ENCODE results near the gene S1PR4.
"Not testable (repeated sequence)": the region's sequence is repeated elsewhere in the genome, so short reads cannot be mapped to it uniquely, and the experiment has no call there.

S1PR4 gene

DNA sequence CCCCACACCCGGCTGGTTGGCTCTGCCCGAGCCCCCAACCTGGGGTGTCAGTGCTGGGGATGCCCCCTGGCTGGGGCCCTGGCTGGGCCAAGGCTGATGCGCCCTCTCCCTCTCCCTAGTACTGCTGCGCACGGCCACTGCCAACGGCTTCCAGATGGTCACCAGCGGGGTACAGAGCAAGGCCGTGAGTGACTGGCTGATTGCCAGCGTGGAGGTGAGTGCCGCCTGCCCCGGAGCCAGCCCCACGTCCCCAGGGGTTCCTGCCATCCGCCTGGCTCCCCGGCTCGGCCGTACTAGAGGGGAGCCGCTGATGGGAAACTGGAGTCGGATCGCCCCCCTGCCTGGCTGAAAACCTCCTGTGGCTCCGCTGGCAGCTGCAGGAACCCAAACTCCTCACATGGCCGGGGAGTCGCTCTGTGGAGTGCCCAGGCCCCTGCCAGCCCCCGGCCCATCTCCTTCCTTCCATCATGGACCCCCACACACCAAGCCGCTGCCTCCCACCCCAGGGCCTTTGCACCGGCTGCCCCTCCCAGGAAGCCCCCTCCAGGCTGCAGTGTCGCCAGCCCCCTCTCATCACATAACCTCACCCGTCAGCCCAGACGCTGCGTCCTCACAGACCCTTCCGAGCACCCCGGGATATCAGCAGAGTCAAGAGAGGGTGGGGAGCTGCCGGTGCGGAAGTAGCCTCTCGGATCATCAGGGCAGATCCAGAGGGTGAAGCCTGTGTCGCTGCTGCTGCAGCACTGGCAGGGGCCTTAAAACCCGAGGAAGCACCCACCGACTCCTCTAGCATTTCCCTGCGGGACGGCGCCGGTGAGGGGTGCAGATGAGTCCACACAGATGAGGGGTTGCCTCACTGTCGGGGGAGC lies 17.7 kb downstream of the S1PR4 start:
- no peak for DNase-seq (ENCODE audit: low spot score)

DNA sequence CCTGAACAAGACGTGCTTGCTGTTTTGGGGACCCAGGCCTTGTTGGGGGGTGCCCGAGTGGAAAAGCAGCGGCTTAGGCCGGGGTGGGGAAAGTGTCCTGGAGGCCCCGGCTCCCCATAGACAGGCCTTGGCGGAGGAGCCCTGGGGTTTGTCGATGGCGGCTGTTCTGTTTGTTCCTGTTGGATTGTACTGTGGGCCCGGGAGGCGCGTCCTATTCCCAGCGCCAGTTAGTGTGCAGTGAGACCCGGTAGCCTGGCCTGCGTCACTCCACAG lies 18.3 kb downstream of the S1PR4 start:
- no peak for DNase-seq (ENCODE audit: low spot score)

DNA sequence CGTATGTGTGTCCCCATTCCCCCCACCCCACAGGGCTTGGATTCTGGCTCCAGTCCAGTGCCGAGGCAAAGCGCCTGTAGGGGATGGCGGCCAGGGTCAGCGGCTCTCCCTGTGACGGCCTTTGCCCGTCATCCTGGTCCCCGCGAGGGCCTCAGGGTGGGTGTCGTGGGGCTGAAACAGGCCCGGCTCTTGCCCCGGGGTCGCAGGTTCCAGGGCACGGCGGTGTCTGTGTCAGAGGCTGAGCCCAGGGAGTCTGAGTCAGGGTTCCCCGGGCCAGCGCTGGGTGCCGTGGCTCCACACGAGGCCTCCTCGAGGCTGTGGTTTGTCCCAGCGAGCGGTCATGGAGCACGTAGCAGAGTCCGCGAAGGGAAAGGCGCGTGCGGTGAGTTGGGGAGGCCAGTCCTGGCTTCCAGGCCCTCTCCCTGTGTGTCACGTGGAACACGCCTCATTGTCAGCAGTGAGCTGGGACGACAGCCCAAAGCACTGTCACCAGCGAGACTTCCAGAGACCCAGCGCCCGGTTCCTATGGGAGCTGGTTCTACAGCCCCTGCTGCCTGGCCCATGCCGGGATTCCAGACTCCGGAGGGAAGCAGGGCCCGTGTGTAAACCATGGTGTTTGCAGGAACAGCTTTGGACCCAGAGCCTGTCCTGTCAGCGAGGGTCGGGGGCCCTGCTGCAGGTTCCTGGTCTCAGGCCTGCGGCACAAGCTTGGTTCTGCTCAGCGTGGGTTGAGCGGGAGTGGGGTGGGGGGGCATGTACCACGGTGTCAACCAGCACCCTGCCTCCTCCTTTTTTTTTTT lies 20.5 kb downstream of the S1PR4 start:
- DNase-seq (ENCODE audit: low spot score), result no peak

DNA sequence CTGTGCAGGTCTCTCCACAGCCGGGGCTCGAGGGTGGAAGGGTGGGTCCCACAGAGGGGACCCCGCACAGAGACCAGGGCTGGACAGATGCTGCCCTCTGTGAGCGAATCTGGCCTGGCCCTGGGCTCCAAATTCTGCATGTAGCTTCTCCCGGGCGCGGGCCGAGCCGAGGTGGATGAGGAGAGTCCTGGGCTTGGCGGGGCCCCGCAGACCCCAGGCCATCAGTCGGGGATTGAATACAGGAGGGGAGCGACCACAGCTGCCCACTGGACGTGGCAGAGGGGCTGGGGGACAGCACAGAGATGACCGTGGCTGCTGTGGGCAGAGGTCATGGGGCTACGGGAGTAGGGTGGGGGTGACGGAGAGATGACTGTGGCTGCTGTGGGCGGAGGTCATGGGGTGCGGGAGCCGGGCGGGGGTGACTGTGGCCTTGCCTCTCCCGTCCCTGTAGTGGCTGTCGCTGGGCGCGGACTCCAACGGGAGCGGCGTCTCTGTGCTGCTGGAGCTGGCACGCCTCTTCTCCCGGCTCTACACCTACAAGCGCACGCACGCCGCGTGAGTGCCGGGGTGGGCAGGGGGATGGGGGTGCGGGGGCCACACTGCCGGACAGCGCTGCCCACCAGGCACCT lies 22.6 kb downstream of the S1PR4 start:
- no peak for DNase-seq (ENCODE audit: low spot score)

DNA sequence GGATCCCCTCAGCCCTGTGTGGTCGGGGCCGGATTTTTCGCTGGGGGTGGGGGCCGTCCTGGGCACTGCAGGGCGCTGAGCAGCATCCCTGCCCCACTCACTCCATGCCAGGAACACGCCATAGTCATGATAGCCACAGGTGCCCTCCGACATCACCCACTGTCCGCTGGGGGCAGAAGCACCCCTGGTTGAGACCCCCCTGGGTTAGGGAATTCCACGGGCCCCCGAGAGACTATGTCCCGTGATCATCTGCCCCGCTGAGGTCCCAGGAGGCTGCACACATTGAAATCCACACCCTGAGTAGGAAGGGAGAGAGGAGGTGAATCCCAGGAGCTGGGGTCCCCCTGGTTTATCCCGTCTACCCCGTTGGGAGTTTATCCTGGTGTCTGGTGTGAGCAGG lies 23.3 kb downstream of the S1PR4 start:
- DNase-seq (ENCODE audit: low spot score), result no peak

DNA sequence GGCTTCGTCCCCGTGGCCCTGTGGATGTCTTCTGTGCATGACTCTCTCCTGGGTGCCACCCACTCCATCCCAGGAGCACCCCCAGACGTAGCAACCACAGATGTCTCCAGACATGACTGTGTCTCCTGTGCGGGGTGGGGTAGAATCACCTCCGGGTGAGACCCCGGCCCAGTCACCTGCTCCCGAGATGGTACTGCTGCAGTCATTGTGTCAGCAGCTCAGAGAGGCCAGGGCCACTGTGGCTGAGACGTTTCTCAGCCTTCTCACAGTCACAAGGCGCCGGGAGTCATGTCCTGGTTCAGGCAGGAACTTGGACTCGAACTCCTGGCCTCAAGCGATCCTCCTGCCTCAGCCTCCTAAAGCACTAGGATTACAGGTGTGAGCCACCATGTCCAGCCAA lies 23.8 kb downstream of the S1PR4 start:
- DNase-seq (ENCODE audit: low spot score), result no peak

DNA sequence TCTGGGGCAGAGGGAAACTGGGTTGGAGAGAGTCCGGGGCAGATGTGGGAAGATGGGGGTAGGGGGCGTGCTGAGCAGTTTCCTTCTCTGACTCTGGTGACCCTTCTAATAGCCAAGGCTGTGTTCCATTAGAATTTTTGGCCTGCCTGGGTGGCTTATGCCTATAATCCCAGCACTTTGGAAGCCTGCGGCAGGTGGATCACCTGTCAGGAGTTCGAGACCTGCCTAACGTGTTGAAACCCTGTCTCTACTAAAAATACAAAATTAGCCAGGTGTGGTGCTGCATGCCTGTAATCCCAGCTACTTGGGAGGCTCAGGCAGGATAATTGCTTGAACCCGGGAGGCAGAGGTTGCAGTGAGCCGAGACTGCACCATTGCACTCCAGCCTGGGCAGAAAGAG lies 24.3 kb downstream of the S1PR4 start:
- DNase-seq (ENCODE audit: low spot score), result not testable (repeated sequence)

DNA sequence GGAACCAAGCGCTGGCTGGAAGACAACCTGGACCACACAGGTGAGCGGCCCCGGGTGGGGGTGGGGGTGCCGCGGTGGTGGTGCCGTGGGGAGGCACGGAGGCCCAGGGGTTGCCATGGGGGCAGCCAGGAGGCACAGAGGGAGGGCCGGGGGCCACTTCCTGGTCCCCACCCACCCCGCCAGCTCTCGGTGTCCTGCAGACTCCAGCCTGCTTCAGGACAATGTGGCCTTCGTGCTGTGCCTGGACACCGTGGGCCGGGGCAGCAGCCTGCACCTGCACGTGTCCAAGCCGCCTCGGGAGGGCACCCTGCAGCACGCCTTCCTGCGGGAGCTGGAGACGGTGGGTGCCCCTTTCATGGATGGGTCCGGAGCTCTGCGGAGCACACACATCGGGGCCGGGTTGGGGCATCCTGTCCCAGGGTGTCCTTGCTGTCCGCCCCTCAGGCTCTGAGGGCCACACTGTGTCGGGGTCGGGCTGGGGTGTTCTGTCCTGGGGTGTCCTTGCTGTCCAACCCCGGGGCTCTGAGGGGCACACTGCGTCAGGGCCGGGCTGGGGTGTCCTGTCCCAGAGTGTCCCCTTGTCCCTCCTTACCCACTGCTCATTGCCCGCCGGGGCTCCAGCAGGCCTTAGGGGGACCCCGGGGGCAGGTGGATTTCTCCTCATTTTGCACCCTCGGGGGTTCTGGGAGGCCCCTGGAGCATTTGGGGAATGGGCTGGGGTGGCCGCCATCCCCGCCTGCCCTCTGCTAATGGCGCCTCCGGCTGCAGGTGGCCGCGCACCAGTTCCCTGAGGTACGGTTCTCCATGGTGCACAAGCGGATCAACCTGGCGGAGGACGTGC lies 25.5 kb downstream of the S1PR4 start:
- no peak for DNase-seq (ENCODE audit: low spot score)

DNA sequence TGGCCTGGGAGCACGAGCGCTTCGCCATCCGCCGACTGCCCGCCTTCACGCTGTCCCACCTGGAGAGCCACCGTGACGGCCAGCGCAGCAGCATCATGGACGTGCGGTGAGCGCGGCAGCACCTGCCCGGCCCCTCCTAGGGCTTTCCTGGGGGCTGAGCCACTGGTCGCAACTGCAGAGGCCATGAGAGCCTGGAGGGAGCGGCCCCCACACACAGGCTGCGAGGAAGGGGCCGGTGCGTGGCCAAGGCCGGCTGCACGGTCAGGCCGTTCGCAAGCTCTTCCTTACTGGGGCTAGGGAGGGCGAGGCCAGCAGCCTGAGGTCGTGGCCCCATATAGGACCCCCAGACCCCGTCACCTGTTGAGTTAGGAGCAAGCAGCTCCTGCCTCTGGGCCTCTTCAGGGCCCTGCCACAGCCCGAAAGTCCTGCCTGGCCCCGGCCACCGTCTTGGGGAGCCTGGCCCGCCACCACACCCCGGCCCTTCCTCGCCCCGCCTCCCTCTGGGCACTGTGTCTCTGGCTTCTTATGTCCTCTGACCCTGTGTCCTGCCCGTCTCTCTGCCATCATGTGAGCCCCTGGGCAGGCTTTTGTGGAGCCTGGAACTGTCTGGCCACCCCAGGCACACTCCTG lies 26.2 kb downstream of the S1PR4 start:
- no peak for DNase-seq (ENCODE audit: low spot score)

DNA sequence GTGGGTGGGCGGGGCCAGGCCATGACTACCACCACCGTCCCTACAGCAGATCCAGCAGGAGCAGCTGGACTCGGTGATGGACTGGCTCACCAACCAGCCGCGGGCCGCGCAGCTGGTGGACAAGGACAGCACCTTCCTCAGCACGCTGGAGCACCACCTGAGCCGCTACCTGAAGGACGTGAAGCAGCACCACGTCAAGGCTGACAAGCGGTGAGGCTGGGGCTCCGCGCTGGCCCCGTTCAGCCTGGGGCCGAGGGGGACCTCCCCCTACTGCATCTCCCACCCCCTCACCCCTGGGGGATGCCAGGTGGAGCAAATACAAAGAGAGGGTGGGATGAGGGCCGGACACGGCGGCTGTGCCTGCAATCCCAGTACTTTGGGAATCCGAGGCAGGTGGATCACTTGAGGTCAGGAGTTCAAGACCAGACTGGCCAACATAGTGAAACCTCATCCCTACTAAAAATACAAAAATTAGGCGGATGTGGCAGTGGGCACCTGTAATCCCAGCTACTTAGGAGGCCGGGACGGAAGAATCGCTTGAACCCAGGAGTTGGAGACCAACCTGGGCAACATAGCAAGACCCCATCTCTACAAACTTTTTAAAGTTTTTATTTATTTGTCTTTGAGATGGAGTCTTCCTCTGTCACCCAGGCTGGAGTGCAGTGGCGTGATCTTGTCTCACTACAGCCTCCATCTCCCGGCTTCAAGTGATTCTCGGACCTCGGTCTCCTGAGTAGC lies 27.8 kb downstream of the S1PR4 start:
- no peak for DNase-seq (ENCODE audit: low spot score)

DNA sequence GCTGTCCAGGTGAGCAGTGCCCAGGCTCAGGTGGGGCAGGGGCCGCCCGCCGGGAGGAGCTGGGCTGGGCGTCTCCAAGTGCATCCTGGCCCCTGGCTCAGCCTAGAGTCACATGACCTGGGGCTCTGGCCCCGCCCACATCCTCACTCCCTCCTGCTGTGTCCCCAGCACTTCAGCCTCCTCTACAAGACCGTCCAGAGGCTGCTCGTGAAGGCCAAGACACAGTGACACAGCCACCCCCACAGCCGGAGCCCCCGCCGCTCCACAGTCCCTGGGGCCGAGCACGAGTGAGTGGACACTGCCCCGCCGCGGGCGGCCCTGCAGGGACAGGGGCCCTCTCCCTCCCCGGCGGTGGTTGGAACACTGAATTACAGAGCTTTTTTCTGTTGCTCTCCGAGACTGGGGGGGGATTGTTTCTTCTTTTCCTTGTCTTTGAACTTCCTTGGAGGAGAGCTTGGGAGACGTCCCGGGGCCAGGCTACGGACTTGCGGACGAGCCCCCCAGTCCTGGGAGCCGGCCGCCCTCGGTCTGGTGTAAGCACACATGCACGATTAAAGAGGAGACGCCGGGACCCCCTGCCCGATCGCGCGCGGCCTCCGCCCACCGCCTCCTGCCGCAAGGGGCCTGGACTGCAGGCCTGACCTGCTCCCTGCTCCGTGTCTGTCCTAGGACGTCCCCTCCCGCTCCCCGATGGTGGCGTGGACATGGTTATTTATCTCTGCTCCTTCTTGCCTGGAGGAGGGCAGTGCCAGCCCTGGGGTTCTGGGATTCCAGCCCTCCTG lies 29.1 kb downstream of the S1PR4 start:
- no peak for DNase-seq (ENCODE audit: low spot score)

DNA sequence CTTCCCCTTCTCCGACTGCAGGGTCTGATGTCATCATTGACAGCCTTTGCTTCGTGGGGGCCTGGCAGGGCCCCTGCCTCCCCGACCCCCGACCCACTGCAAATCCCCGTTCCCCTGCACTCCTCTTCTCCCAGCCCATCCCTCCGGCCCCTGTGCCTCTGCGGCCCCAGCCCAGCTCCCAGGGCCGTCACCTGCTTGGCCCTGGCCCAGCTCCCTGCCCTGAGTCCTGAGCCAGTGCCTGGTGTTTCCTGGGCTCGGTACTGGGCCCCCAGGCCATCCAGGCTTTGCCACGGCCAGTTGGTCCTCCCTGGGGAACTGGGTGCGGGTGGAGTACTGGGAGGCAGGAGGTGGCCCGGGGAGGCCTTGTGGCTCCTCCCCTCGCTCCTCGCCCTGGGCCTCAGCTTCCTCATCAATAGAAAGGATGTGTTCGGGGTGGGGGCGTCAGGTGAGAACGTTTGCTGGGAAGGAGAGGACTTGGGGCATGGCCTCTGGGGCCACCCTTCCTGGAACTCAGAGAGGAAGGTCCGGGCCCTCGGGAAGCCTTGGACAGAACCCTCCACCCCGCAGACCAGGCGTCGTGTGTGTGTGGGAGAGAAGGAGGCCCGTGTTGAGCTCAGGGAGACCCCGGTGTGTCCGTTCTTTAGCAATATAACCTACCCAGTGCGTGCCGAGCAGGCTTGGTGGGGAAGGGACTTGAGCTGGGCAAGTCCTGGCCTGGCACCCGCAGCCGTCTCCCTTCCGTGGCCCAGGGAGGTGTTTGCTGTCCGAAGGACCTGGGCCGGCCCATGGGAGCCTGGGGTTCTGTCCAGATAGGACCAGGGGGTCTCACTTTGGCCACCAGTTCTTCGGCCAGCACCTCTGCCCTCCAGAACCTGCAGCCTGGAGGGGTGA lies 30.0 kb downstream of the S1PR4 start:
- no peak for DNase-seq (ENCODE audit: low spot score)

DNA sequence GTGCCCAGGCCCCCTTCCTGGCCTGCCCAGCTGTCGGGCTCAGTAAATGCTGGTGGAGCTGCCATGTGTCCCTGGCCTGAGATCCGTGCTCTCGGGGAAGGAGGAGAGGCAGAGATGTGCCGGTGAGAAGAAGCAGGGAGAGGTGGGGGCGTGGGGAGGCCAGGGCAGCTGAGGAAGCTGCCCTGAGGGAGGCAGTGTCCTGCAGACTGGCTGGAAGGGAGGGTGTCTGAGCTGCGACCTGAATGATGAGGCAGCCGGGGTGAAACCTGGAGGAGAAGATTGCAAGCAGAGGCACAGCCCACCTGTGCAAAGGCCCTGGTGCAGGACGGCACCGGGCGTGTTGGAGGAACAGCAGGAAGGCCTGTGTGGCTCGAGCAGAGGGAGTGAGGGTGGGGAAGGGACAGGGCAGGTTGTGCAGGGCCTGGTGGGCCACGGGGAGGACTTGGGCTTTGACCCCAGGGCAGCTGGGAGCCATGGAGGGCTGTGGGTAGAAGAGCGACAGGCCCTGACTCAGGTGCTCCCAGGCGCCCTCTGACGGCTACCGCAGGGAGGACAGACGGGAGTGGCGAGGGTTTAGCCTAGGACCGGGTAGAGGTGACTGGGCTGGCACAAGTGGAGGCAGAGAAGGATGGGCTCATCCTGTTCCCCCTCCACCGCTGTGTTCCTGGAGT lies 31.9 kb downstream of the S1PR4 start:
- DNase-seq (ENCODE audit: low spot score), result peak; percentile 65

DNA sequence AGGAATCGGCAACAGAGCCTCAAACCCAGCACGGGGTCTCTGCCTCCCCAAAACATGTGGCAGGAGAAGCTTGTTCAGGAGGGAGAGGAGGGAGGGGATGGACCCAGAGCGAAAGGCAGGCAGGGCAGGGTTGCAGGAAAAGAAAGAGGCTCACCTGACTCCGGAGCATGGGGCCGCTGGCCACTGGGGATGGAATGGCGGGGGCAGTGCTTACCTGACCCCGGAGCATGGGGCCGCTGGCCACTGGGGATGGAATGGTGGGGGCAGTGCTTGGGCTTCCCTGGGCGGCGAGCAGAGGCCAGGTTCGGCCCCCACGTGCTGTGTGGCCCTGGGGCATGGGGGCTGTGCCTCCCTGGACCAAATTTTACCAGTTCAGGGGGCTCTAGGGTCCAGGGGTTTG lies 32.6 kb downstream of the S1PR4 start:
- no peak for DNase-seq (ENCODE audit: low spot score)

DNA sequence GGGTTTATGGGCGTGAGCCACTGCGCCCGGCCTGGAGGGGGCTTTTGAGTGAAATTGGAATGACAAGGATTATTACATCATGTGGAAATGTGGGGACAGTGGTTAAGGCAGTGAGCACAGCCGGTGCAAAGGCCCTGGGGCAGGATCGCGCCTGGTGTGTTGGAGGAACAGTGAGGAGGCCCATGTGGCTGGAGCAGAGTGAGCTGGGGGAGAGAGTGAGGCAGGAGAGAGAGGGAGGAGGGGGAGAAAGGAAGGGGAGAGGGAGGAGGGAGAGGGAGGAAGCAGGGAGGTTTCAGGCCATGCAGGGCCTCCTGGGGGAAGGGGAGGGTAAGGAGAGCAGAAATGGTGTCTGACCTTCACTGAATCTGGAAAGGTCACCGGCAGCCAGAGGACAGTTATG lies 34.6 kb downstream of the S1PR4 start:
- DNase-seq (ENCODE audit: low spot score), result no peak

DNA sequence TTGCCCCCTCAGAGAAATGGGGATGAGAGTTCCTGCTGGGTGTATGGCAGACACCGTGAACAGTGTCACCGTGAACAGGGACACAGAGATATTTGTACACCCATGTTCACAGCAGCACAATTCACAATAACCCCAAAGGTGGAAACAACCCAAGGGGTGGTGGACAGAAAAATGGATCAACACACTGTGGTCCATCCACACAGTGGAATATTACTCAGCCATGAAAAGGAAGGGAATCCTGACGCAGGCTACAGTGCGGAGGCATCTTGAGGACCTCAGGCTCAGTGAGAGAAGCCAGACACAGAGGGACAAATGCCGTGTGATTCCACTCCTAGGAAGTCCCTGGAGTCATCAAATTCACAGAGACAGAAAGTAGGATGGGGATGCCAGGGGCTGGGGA lies 38.3 kb downstream of the S1PR4 start:
- no peak for DNase-seq (ENCODE audit: low spot score)

DNA sequence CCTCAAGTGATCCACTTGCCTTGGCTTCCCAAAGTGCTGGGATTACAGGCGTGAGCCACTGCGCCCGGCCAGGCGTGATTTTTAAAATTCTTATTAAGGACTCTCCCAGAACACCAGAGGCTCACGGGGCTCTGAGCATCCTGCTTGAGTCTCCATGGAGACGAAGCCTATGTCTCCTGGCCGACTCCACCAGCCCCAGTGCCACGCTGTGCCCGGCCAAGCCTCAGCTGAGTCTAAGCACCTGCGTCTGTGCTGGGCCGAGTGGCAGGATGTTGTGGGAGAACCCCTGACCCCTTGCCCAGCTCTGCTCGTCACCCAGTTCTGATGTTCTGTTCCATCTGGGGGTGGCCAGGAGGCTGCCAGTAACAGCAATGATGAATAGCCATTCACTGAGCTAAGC lies 42.0 kb downstream of the S1PR4 start:
- DNase-seq (ENCODE audit: low spot score), result no peak

DNA sequence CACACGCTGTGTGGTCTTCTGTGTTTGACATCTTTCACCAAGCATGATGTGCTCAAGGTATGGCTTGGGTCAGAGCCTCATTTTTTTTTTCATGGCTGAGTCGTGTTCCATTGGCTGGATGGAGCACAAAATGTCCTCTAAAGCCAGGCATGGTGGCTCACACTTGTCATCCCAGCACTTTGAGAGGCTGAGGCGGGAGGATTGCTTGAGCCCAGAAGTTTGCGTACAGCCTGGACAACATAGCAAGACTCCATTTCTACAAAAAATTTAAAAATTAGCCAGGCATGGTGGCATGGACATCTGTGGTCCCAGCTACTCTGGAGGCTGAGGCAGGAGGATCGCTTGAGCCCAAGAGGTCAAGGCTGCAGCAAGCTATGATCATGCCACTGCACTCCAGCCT lies 43.0 kb downstream of the S1PR4 start:
- not testable (repeated sequence) for DNase-seq (ENCODE audit: low spot score)

DNA sequence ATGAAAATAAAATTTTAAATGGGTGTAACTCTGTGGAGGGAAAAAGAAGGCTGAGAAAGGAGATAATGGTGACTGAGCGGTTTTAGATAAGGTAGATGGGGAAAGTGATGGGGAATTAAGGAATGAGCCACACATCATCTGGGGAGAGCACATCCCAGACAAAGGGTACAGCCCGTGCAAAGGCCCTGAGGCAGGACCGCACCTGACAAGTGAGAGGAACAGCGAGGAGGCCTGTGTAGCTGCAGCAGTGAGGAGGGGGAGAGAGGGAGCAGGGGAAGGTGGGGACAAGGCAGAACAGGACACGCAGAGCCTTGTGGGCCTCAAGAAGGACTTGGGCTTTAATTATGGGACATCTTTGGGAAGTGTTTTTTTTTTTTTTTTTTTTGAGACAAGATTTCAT lies 44.1 kb downstream of the S1PR4 start:
- no peak for DNase-seq (ENCODE audit: low spot score)
